ENCODE measurements around the gene POLR1G.
"Not testable (repeated sequence)": the region's sequence is repeated elsewhere in the genome, so short reads cannot be mapped to it uniquely, and the experiment has no call there.

The POLR1G gene

DNA sequence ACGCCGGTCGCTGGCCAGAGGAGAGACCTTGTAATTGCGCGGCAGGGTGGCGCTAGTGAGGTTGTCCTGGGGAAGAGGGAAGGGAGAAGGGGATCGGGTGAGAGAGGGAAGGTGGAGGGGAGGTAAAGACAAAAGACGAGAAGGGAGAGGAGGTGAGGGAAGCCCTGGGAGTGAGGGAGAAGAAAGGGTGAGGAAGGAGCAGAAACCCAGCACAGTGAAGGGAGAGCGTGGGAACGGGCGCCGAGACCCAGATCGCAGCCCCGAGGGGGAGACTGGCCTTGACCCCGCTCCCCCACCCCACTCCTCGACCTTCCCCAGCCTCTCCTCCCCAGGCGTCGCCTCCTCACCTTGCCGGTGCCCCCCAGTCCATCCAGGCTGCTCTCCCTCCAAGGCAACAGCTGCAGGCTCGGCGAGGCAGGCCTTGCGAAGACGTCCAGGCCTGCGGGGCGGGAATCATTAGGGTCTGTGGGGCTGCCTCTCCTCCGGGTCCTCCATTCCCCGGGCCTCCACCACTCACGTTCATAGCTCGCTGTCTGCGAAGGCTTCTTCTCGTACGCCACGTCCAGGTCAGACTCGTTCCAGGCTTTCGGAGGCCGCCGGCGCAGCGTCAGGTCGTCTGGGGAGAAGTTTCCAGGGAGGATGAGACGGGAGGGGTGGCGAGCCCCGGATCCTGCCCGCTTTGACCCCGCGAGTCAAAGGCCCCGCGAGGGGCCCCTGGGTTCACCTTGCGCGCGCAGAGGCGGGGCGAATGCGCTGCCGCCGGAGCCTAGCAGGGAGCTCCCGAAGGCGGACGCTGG is 10.4 kb upstream of the POLR1G start:
- no peak for DNase-seq (ENCODE audit: low read depth in 2 of 3, low spot score in 1 of 3)

GRCh38 chr19:45400192-45400591 is 6.3 kb upstream of the POLR1G start:
- no peak for DNase-seq (ENCODE audit: low read depth in 2 of 3, low spot score in 1 of 3)

DNA sequence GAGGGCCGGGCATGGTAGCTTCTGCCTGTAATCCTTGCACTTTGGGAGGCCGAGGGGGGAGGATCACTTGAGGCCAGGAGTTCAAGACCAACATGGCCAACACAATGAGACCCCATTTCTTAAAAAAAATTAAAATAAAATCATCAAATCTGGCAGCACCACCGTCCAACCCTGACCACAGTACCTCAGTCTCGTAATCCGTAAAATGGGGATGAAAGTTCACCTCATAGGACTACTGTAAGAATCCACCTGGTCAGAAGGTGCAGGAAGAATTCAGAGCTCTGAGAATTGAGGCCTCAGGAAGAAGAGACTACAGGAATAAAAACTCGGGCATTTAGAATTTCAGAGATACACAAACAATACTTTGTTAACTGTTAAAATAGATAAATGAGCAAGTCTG is 4.6 kb upstream of the POLR1G start:
- no peak for DNase-seq (ENCODE audit: low read depth in 2 of 3, low spot score in 1 of 3)

GRCh38 chr19:45402298-45403061 is 4.0 kb upstream of the POLR1G start:
- peak in 1 of 3 donors; percentile 23 for DNase-seq (ENCODE audit: low read depth in 2 of 3, low spot score in 1 of 3)

GRCh38 chr19:45403272-45403671 is 3.2 kb upstream of the POLR1G start:
- DNase-seq (ENCODE audit: low read depth in 2 of 3, low spot score in 1 of 3): no peak

- DNase-seq (ENCODE audit: low read depth in 2 of 3, low spot score in 1 of 3): peak; percentile 47 to 59 (median 53)
Observed at GRCh38 chr19:45403781-45404556, 2.5 kb upstream of the POLR1G start.

DNA sequence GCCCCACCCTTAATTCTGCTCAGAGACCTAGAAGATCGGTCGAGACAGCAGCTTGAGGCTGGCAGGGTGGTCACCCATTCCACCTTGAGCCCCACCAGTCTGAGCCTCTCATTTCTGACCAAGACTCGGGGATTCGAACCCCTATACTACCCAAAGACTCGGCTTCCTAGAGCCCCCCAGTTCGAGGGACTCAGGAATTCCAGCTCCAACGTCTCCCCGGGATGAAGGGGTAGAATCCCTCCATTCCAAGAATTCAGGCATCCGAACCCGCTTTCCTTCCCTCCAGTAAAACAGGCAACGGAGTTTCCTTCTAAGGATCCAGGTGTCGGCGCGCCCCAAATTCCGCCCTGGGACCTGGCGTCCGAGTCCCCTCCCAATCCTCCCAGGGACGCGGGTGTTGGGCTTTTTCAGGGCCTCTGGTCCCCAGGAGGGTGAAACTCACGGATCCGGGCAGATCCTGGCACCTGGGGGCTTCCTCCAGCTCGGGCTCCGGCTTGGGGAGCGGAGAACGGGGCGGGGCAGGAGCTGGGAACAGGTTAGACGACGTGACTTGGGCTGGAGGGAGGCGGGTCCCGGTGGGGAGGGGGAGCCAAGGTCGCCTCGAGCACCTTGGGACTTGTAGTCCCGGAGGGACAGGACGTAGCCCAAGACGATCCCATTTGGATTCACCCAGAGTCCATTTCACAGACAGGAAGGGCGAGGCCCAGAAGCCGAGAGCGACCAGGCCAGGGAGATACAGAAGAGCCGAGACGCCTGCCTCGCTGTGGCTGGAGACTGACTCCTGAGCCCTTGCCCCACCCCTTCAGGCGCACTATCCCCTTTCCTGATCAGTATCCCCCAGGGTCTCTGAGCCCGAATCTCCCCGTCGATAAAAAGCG is 1.6 kb upstream of the POLR1G start, which contains the start of gene PPP1R13L:
Gene PPP1R13L, minus strand, starts transcription at position 513 of the 878 bp plus-strand sequence. CDS start 6,751 bp downstream, outside the sequence.
- peak; percentile 54 to 58 (median 55) for DNase-seq (ENCODE audit: low read depth in 2 of 3, low spot score in 1 of 3)

GRCh38 chr19:45405435-45406225 is 814 bp upstream of the POLR1G start:
- peak; percentile 72 to 82 (median 79) for DNase-seq (ENCODE audit: low read depth in 2 of 3, low spot score in 1 of 3)

DNA sequence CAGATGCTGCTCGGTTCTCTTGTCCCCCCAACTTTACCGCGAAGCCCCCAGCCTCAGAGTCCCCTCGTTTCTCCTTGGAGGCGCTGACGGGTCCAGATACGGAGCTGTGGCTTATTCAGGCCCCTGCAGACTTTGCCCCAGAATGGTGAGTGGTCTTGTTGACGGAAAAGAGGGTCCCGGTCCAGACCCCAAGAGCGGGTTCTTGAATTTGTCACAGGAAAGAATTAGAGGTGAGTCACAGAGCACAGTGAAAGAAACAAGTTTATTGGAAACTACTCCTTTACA is 589 bp downstream of the POLR1G start:
- no peak for DNase-seq (ENCODE audit: low read depth in 2 of 3, low spot score in 1 of 3)

DNA sequence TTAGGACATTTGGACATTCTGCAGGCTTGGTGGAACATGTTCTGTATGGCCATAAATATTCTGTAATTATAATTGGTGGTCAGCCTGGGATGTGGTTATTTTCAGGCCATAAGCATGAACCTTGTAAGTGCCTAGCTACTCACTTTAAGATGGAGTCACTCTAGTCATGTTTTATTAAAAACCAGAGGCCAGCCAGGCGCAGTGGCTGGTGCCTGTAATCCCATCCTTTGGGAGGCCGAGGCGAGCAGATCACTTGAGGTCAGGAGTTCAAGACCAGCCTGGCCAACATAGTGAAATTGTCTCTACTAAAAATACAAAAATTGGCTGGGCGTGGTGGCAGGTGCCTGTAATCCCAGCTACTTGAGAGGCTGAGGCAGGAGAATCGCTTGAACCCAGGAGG is 1.1 kb downstream of the POLR1G start:
- DNase-seq (ENCODE audit: low read depth in 2 of 3, low spot score in 1 of 3): not testable (repeated sequence)

DNA sequence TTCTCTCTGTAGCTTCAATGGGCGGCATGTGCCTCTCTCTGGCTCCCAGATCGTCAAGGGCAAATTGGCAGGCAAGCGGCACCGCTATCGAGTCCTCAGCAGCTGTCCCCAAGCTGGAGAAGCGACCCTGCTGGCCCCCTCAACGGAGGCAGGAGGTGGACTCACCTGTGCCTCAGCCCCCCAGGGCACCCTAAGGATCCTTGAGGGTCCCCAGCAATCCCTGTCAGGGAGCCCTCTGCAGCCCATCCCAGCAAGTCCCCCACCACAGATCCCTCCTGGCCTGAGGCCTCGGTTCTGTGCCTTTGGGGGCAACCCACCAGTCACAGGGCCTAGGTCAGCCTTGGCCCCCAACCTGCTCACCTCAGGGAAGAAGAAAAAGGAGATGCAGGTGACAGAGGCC is 1.7 kb downstream of the POLR1G start:
- DNase-seq (ENCODE audit: low read depth in 2 of 3, low spot score in 1 of 3): no peak

GRCh38 chr19:45408830-45409556 is 2.5 kb downstream of the POLR1G start:
- no peak for DNase-seq (ENCODE audit: low read depth in 2 of 3, low spot score in 1 of 3)

DNA sequence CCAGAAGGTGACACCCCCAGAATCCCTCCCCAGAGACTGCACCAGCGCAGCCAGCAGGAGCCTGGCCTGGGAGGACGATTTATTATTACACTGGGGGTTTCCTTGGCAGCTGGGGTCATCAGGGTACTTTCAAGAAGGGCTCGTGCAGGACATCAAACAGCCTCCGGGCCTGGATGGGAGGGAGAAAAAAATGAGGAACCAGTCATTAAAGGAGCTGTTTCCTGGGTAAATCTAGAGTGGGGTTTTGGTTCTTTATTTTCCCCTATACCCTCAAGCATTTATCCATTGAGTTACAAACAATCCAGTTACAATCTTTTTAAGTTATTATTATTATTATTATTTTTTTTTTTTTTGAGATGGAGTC is 3.1 kb downstream of the POLR1G start:
- DNase-seq (ENCODE audit: low read depth in 2 of 3, low spot score in 1 of 3): no peak

- not testable (repeated sequence) for DNase-seq (ENCODE audit: low read depth in 2 of 3, low spot score in 1 of 3)
Observed at GRCh38 chr19:45410330-45410729, 3.9 kb downstream of the POLR1G start.

- no peak for DNase-seq (ENCODE audit: low read depth in 2 of 3, low spot score in 1 of 3)
Observed at GRCh38 chr19:45413497-45413896, 7.1 kb downstream of the POLR1G start.

DNA sequence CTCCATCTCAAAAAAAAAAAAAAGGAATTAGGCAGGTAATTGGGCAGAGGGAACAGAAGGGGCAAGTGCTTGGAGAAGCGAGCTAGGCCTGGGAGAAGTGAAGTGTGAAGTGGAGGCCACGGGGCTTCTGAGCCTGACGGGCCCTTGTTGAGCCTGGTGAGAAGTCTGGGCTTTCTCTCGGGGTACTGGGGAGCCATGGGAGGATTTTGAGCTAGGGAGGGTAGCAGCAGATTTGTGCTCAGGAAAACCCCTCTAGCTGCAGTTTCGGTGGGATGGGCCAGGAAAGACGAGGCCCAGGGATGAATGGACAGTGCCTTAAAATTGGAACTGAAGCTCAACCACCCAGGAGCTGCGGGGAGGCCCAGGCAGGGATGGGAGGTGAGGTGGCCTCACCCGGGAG is 8.0 kb downstream of the POLR1G start:
- DNase-seq (ENCODE audit: low read depth in 2 of 3, low spot score in 1 of 3): no peak

GRCh38 chr19:45417151-45417550 is 10.7 kb downstream of the POLR1G start:
- DNase-seq (ENCODE audit: low read depth in 2 of 3, low spot score in 1 of 3): no peak

- DNase-seq (ENCODE audit: low read depth in 2 of 3, low spot score in 1 of 3): no peak
Observed at GRCh38 chr19:45418802-45419201, 12.4 kb downstream of the POLR1G start.

GRCh38 chr19:45419396-45419795 is 13.0 kb downstream of the POLR1G start:
- no peak for DNase-seq (ENCODE audit: low read depth in 2 of 3, low spot score in 1 of 3)
